HuH-7 (cell line): Measurements from ENCODE around the gene RBMS1.
"Not testable (repeated sequence)": the region's sequence is repeated elsewhere in the genome, so short reads cannot be mapped to it uniquely, and the experiment has no call there.

ENCODE experiments used
- DNase-seq: peaks from one replicate; pipeline ENCODE4 v3.0.0; 2011; ENCODE audit warnings: low spot score

The RBMS1 gene

GRCh38 chr2:160433466-160434140 lies 60.0 kb downstream of the RBMS1 start:
- DNase-seq = no peak

- no peak for DNase-seq
Measured at GRCh38 chr2:160432633-160433032, 61.0 kb downstream of the RBMS1 start.

GRCh38 chr2:160431441-160431840 lies 62.2 kb downstream of the RBMS1 start:
- DNase-seq = no peak

- DNase-seq = no peak
Measured at GRCh38 chr2:160430001-160430344, 63.6 kb downstream of the RBMS1 start.

GRCh38 chr2:160429248-160430000 lies 64.2 kb downstream of the RBMS1 start:
- no peak for DNase-seq

GRCh38 chr2:160428405-160428763 lies 65.2 kb downstream of the RBMS1 start:
- no peak for DNase-seq

- DNase-seq = no peak
Measured at GRCh38 chr2:160427629-160428404, 65.8 kb downstream of the RBMS1 start.

- no peak for DNase-seq
Measured at GRCh38 chr2:160426604-160427003, 67.0 kb downstream of the RBMS1 start.

GRCh38 chr2:160425434-160426151 lies 68.0 kb downstream of the RBMS1 start:
- no peak for DNase-seq

GRCh38 chr2:160423126-160423525 lies 70.5 kb downstream of the RBMS1 start:
- DNase-seq = no peak

- DNase-seq = not testable (repeated sequence)
Measured at GRCh38 chr2:160421646-160422501, 71.7 kb downstream of the RBMS1 start.

- no peak for DNase-seq
Measured at GRCh38 chr2:160420711-160421110, 72.9 kb downstream of the RBMS1 start.

- no peak for DNase-seq
Measured at GRCh38 chr2:160419776-160420505, 73.7 kb downstream of the RBMS1 start.

- no peak for DNase-seq
Measured at GRCh38 chr2:160418853-160419252, 74.8 kb downstream of the RBMS1 start.

GRCh38 chr2:160418398-160418765 lies 75.2 kb downstream of the RBMS1 start:
- DNase-seq = no peak

GRCh38 chr2:160417745-160418397 lies 75.7 kb downstream of the RBMS1 start:
- no peak for DNase-seq

- no peak for DNase-seq
Measured at GRCh38 chr2:160415991-160416390, 77.6 kb downstream of the RBMS1 start.

GRCh38 chr2:160411955-160412354 lies 81.7 kb downstream of the RBMS1 start:
- no peak for DNase-seq

GRCh38 chr2:160411167-160411566 lies 82.4 kb downstream of the RBMS1 start:
- DNase-seq = no peak

- DNase-seq = no peak
Measured at GRCh38 chr2:160409480-160409879, 84.1 kb downstream of the RBMS1 start.
